Thoracic aorta (tissue), 2 donors: ENCODE results near the gene TCF3. TPM values are rescaled to one million over a fixed set of nuclear protein-coding genes. Genes with fewer than 3 reads are reported as not detected.
"Not testable (repeated sequence)": the region's sequence is repeated elsewhere in the genome, so short reads cannot be mapped to it uniquely, and the experiment has no call there.

Experiments
- ATAC-seq: fragments of 150-250 bp; one replicate; pipeline ENCODE4 v1.8.0; 2017; ENCODE audit warnings: low read depth; ENCODE audit not compliant: insufficient number of reproducible peaks, low FRiP score
- DNase-seq: peaks from one replicate; pipeline ENCODE4 v3.0.0-alpha.2; 2020; ENCODE audit warnings: low spot score
- H3K27ac ChIP-seq, 2 donors: fragments of 200-600 bp; sonication (generic); 1 replicate in 1 of 2; 2 replicates in 1 of 2; pipeline ENCODE4 v1.5.1; 2016; ENCODE audit warnings: mild to moderate bottlenecking in 2 of 2, moderate library complexity in 2 of 2
- H3K27me3 ChIP-seq: fragments of 200-600 bp; sonication (generic); replicated peaks from 2 replicates; pipeline ENCODE4 v1.6.0; 2016; ENCODE audit warnings: mild to moderate bottlenecking; ENCODE audit not compliant: insufficient read depth
- H3K36me3 ChIP-seq: fragments of 200-600 bp; sonication (generic); one replicate; pipeline ENCODE4 v1.5.1; 2016
- H3K4me1 ChIP-seq, 2 donors: fragments of 200-600 bp; sonication (generic); 1 replicate in 1 of 2; 2 replicates in 1 of 2; pipeline versions ENCODE4 v1.5.1 to v1.6.0; 2016; ENCODE audit warnings: low read depth in 2 of 2, mild to moderate bottlenecking in 1 of 2; ENCODE audit not compliant: control insufficient read depth in 1 of 2
- H3K4me3 ChIP-seq: fragments of 200-600 bp; sonication (generic); 2 replicates; pipeline ENCODE4 v1.5.1; 2016; ENCODE audit warnings: mild to moderate bottlenecking
- H3K9me3 ChIP-seq: fragments of 200-600 bp; sonication (generic); 2 replicates; pipeline ENCODE4 v1.5.1; 2016
- total RNA-seq, 2 donors: library from RNA; depleted of rRNA; stranded (reverse); fragments of >200 nt; gene quantifications; one replicate each; pipeline versions ENCODE4 v1.1.0 to v1.2.3, GENCODE V29; 2016
- TF ChIP-seq, protein P1 (sequence below): fragments of 200-600 bp; sonication (generic); IDR thresholded peaks from one replicate; pipeline ENCODE4 v1.5.1; 2019; ENCODE audit warnings: antibody characterized with exemption

TCF3 gene
- total RNA-seq, 2 donors from 2014 or later = 46.0 to 52.5 TPM

DNA sequence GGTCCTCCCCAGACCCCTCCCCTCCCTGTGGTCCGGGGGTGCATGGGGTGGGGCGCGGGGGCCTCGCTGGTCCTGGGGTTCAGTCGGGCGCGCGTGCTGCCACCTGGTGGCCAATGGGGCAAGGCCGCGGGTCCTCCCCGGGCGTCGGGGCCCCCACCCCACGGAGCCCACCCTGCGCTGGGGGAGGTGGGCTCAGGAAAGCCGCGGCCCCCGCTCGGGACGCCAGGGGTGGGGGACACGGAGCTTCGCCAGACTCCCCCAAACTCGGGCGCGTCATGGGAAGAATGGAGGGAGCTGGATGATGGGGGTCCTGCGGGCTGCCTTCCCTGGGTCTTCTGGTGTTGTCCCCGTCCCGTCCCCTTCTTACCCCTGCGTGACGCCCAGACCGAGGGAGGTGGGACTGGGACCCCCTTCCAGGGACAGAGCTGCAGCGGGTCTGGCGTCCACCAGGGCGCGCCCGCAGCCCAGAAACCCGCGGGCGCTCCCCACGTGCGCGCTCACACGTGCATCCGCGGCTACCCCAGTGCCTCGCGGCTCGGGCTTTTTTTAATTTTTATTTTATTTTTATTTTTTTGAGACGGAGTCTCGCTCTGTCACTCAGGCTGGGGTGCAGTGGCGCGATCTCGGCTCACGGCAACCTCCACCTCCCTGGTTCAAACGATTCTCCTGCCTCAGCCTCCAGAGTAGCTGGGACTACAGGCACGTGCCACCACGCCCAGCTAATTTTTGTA is 19.8 kb upstream of the TCF3 start:
- Histone ChIP-seq H3K4me1 (peaks cover 3 to 6% of the 10 kb centered on the region in 2 donors), H3K27me3 (peaks cover 11% of the 10 kb centered on the region), H3K36me3 (no peaks in the 10 kb centered on the region), H3K4me3 (peak overlapping the region; percentile 26), H3K9me3 (no peaks in the 10 kb centered on the region), H3K27ac (no peak overlapping the region)
- ATAC-seq (no peak), DNase-seq (no peak)
- TF ChIP-seq, protein P1, sequence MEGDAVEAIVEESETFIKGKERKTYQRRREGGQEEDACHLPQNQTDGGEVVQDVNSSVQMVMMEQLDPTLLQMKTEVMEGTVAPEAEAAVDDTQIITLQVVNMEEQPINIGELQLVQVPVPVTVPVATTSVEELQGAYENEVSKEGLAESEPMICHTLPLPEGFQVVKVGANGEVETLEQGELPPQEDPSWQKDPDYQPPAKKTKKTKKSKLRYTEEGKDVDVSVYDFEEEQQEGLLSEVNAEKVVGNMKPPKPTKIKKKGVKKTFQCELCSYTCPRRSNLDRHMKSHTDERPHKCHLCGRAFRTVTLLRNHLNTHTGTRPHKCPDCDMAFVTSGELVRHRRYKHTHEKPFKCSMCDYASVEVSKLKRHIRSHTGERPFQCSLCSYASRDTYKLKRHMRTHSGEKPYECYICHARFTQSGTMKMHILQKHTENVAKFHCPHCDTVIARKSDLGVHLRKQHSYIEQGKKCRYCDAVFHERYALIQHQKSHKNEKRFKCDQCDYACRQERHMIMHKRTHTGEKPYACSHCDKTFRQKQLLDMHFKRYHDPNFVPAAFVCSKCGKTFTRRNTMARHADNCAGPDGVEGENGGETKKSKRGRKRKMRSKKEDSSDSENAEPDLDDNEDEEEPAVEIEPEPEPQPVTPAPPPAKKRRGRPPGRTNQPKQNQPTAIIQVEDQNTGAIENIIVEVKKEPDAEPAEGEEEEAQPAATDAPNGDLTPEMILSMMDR = peak; percentile 84

DNA sequence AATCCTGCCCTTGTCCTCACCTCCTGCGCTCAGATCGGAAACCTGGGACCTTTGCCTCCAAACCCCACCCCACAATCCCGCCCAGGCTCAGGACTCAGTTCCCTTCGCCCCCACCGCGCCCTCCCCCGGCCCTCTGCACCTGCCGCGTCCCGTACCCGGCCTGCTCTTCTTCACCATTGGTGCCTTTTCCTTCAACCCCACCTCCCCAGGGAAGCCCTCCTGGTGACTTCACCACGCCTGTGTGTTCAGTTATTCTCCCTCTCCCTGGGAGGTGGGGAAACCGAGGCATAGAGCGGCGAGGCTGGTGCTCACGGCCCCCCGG is 19.3 kb upstream of the TCF3 start:
- H3K9me3 ChIP-seq = no peaks in the 10 kb centered on the region
- DNase-seq = no peak
- TF ChIP-seq, protein P1 = no peak
- peak overlapping the region; percentile 26 for H3K4me3 ChIP-seq
- no peaks in the 10 kb centered on the region for H3K36me3 ChIP-seq
- no peak overlapping the region for H3K27ac ChIP-seq
- peaks cover 7% of the 10 kb centered on the region for H3K27me3 ChIP-seq
- no peak for ATAC-seq
- H3K4me1 ChIP-seq = peaks cover 3 to 6% of the 10 kb centered on the region in 2 donors

DNA sequence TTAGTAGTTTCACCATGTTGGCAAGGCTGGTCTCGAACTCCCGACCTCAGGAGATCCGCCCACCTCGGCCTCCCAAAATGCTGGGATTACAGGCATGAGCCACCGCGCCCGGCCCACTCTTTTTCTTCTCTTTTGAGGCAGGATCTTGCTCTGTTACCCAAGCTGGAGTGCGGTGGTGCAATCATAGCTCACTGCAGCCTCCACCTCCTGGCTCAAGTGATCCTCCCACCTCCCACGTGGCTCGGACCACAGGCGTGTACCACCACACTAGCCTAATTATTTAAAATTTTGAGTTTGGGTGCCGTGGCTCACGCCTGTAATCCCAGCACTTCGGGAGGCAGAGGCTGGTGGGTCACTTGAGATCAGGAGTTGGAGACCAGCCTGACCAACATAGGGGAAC is 18.3 kb upstream of the TCF3 start:
- H3K9me3 ChIP-seq, DNase-seq, H3K36me3 ChIP-seq, H3K27ac ChIP-seq, ATAC-seq, H3K4me1 ChIP-seq, H3K27me3 ChIP-seq, H3K4me3 ChIP-seq: not testable (repeated sequence)

DNA sequence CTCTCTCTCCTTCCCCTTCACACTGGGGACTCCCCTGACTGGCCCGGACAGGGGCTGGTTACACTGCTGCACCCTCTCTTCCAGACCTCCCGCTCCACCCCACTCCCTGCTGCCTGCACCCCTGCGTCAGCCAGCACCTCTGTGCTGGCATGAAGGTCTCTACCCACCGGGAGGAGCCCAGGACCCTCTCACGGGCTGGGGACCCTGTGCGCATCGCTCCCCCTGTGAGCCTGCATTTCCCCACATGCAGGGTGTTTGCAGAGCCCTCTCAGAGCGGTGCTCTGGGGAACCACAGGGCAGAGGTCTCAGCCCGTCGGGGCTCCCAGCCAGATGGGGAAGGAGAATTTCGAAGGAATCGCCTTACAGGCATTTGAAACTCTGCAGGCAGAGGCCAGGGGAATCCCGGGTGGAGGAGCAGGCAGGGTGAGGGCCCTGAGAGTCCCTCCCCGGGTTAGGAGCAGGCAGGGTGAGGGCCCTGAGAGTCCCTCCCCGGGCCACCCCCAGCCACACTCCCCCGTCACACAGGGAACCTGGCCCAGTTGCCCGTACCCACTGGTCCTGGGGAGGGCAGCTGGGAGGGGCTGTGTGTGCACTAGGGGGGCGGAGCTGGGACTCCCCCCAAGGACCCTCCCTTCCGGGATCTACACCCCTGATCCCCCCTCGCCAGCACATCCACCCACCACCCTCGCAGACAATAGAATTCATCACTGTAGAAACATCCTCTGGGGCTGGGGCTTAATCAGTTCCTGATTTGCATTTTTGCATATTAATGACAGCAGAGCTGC is 16.3 kb upstream of the TCF3 start:
- TF ChIP-seq, protein P1 = no peak
- no peak overlapping the region for H3K27ac ChIP-seq
- no peaks in the 10 kb centered on the region for H3K27me3 ChIP-seq
- no peak overlapping the region for H3K4me3 ChIP-seq
- peaks cover 3 to 6% of the 10 kb centered on the region in 2 donors for H3K4me1 ChIP-seq
- H3K36me3 ChIP-seq = no peaks in the 10 kb centered on the region
- no peak for ATAC-seq
- no peak for DNase-seq
- H3K9me3 ChIP-seq = no peaks in the 10 kb centered on the region

DNA sequence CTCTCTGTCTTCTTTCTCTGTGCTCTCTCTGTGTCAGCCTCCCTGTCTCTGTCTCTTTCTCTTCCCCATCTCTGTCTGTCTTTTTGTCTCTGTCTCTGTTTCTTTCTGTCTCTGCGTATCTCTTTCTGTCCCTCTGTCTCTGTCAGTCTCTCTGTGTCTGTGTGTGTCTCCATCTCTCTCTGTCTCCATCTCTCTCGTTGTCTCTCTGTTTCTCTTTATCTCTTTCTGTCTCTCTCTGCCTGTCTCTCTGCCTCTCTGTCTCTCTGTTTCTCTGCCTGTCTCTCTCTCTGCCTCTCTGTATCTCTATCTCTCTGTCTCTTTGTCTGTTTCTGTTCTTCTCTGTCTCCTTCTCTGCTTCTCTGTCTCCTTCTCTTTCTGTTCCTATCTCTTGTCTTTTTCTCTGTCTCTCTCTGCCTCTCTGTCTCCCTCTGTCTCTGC is 15.7 kb upstream of the TCF3 start:
- Histone ChIP-seq H3K4me3 (no peak overlapping the region), H3K9me3 (no peaks in the 10 kb centered on the region), H3K27me3 (no peaks in the 10 kb centered on the region), H3K4me1 (peaks cover 3 to 6% of the 10 kb centered on the region in 2 donors), H3K36me3 (no peaks in the 10 kb centered on the region), H3K27ac (no peak overlapping the region)
- ATAC-seq (no peak), DNase-seq (no peak)
- TF ChIP-seq, protein P1 = no peak
